ENCODE data around the gene SEBOX. TPM values are rescaled to one million over a fixed set of nuclear protein-coding genes. Genes with fewer than 3 reads are reported as not detected.

SEBOX gene
- total RNA-seq, 1 experiment from 2014 or later = not detected

- peak; percentile 11 for DNase-seq (ENCODE audit: low read depth)
Observed at GRCh38 chr17:28394337-28395116, 29.5 kb upstream of the SEBOX start.

GRCh38 chr17:28392491-28392890 lies 27.5 kb upstream of the SEBOX start:
- DNase-seq (ENCODE audit: low read depth) = no peak

GRCh38 chr17:28391401-28391800 lies 26.4 kb upstream of the SEBOX start:
- no peak for DNase-seq (ENCODE audit: low read depth)

GRCh38 chr17:28390984-28391383 lies 26.0 kb upstream of the SEBOX start:
- no peak for DNase-seq (ENCODE audit: low read depth)

GRCh38 chr17:28390563-28390962 lies 25.6 kb upstream of the SEBOX start:
- DNase-seq (ENCODE audit: low read depth) = no peak

GRCh38 chr17:28390141-28390540 lies 25.1 kb upstream of the SEBOX start:
- no peak for DNase-seq (ENCODE audit: low read depth)

GRCh38 chr17:28388106-28388505 lies 23.1 kb upstream of the SEBOX start:
- DNase-seq (ENCODE audit: low read depth) = no peak

GRCh38 chr17:28386391-28386790 lies 21.4 kb upstream of the SEBOX start:
- no peak for DNase-seq (ENCODE audit: low read depth)

GRCh38 chr17:28385406-28385805 lies 20.4 kb upstream of the SEBOX start:
- no peak for DNase-seq (ENCODE audit: low read depth)

GRCh38 chr17:28385037-28385400 lies 20.0 kb upstream of the SEBOX start:
- no peak for DNase-seq (ENCODE audit: low read depth)

- no peak for DNase-seq (ENCODE audit: low read depth)
Observed at GRCh38 chr17:28384281-28385036, 19.5 kb upstream of the SEBOX start.

GRCh38 chr17:28381141-28381825 lies 16.3 kb upstream of the SEBOX start:
- no peak for DNase-seq (ENCODE audit: low read depth)

GRCh38 chr17:28379814-28380801 lies 15.1 kb upstream of the SEBOX start:
- peak; percentile 97 for DNase-seq (ENCODE audit: low read depth)

- DNase-seq (ENCODE audit: low read depth) = no peak
Observed at GRCh38 chr17:28372945-28373274, 7.9 kb upstream of the SEBOX start.

- DNase-seq (ENCODE audit: low read depth) = peak; percentile 30
Observed at GRCh38 chr17:28372203-28372944, 7.4 kb upstream of the SEBOX start.

- DNase-seq (ENCODE audit: low read depth) = peak; percentile 80
Observed at GRCh38 chr17:28371245-28372202, 6.5 kb upstream of the SEBOX start, which contains the start of gene SARM1. TSS of gene SARM1 (plus strand) at chr17:28371694. CDS start at chr17:28372033, 339 bp downstream.

- DNase-seq (ENCODE audit: low read depth) = no peak
Observed at GRCh38 chr17:28370744-28371103, 5.7 kb upstream of the SEBOX start.

GRCh38 chr17:28370035-28370743 lies 5.2 kb upstream of the SEBOX start, which contains the start of gene VTN:
TSS of gene VTN (minus strand) at chr17:28370307. CDS start at chr17:28370203, 104 bp downstream.
- peak; percentile 46 for DNase-seq (ENCODE audit: low read depth)

- DNase-seq (ENCODE audit: low read depth) = no peak
Observed at GRCh38 chr17:28369684-28370034, 4.7 kb upstream of the SEBOX start.

All from M059J (cell line).